ENCODE results near the gene EPB41L4B. TPM values are rescaled to one million over a fixed set of nuclear protein-coding genes. Genes with fewer than 3 reads are reported as not detected.

The EPB41L4B gene
- total and polyA plus RNA-seq, 2 of the 13 experiments (the other 11 are each of a cell fraction or from before 2014, with no cell fraction given) = 17.6 to 22.1 TPM

GRCh38 chr9:109246533-109246932 is 74.3 kb downstream of the EPB41L4B start:
- TF ChIP-seq ZNF75D (CRISPR knock-in tag; IDR thresholded peaks at IDR 0.05; ENCODE audit: borderline replicate concordance) (no peak), U2AF1 (optimal IDR thresholded peaks at IDR 0.05; ENCODE audit: low read depth, low read length) (no peak), STAT5B (CRISPR knock-in tag; IDR thresholded peaks at IDR 0.05) (no peak), MXI1 (IDR thresholded peaks at IDR 0.05; ENCODE audit: borderline replicate concordance, low read depth, low read length) (no peak), SRF (IDR thresholded peaks at IDR 0.05; ENCODE audit: low read depth, low read length) (no peak), ETV5 (CRISPR knock-in tag; IDR thresholded peaks at IDR 0.05; ENCODE audit: borderline replicate concordance) (no peak), KMT2A (CRISPR knock-in tag; IDR thresholded peaks at IDR 0.05) (no peak), MYC (CRISPR knock-in tag; IDR thresholded peaks at IDR 0.05; ENCODE audit: borderline replicate concordance) (no peak), HNRNPH1 (optimal IDR thresholded peaks at IDR 0.05; ENCODE audit: low read depth, low read length) (no peak), ARNT (IDR thresholded peaks at IDR 0.05) (no peak), SMARCC2 (IDR thresholded peaks at IDR 0.05) (no peak), AGO2 (optimal IDR thresholded peaks at IDR 0.05; ENCODE audit: low read depth, low read length) (no peak)
- TF ChIP-seq, protein P1, sequence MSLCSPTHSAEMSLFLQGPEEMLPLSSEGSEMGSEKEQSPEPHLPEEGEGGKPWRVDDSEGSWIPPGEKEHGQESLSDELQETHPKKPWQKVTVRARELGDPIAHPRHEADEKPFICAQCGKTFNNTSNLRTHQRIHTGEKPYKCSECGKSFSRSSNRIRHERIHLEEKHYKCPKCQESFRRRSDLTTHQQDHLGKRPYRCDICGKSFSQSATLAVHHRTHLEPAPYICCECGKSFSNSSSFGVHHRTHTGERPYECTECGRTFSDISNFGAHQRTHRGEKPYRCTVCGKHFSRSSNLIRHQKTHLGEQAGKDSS (CRISPR knock-in tag; IDR thresholded peaks at IDR 0.05; ENCODE audit: borderline replicate concordance, low read depth) = no peak
- no peak for FAIRE-seq
- H3K27me3 ChIP-seq (ENCODE audit: control insufficient read depth in 1 of 2, insufficient read depth in 2 of 2, low read length in 2 of 2) = no peaks in the 10 kb centered on the region
- H3K27ac ChIP-seq (ENCODE audit: extremely low read length, insufficient read depth, low read length) = no peak overlapping the region
- H4K20me1 ChIP-seq (ENCODE audit: insufficient read depth, low read length) = no peaks in the 10 kb centered on the region
- WGBS (ENCODE audit: low lambda C conversion rate) = 92% methylated on average over 6 of the region's 6 CpGs
- no peaks in the 10 kb centered on the region for H3K9me3 ChIP-seq (ENCODE audit: low read length)
- no peak overlapping the region for H3K4me2 ChIP-seq (ENCODE audit: low read depth, low read length)
- intact Hi-C loops (cut with micrococcal nuclease; ENCODE audit: unreplicated experiment) = no loop called here
- ATAC-seq = no peak
- no TSS peak for BruUV-seq (replicated peaks)
- H3K4me3 ChIP-seq (replicated peaks in 1 of 3; ENCODE audit: insufficient read depth in 1 of 3, low read depth in 2 of 3, low read length in 3 of 3) = no peak overlapping the region
- POLR2A ChIA-PET = interaction anchor here (0.6 to 1.1 kb wide), 2 partner anchors 73 to 99 kb away, joined by 3 to 4 read pairs; no protein-coding TSS in a partner anchor
- DNase-seq (ENCODE audit: low spot score) = no peak
- no peak overlapping the region for H3K9ac ChIP-seq (ENCODE audit: insufficient read depth, low read depth, low read length)
- no peaks in the 10 kb centered on the region for H3K79me2 ChIP-seq (ENCODE audit: insufficient read depth, low read length)
- in situ Hi-C loops (cut with HindIII; ENCODE audit: extremely low pct_ligation_motif_present, low pct_unique_long_range_greater_than_20kb) = loop anchor here (5.0 kb wide), 1 partner anchor 71 kb away; no protein-coding TSS in a partner anchor
- peaks cover 1 to 4% of the 10 kb centered on the region in 2 experiments; a peak in 2 of 5 replicates for H3K36me3 ChIP-seq (replicated peaks in 1 of 2; ENCODE audit: control insufficient read depth in 1 of 2, insufficient read depth in 2 of 2, low read length in 2 of 2)
- no peak overlapping the region for H2AFZ ChIP-seq (ENCODE audit: low read length)
- H3K4me1 ChIP-seq (ENCODE audit: insufficient read depth, low read length) = peaks cover 37% of the 10 kb centered on the region
- CTCF ChIA-PET (ENCODE audit: low intra/inter-chr PET ratio, low total read pairs) = no interaction called here

All from HepG2 (cell line).